ENCODE data around the gene SLC34A3.

Gene SLC34A3

GRCh38 chr9:137271696-137272076 is 41.0 kb downstream of the SLC34A3 start:
- Histone ChIP-seq H3K4me2 (ENCODE audit: low read depth, low read length) (no peak overlapping the region), H3K79me2 (ENCODE audit: low read length) (0 out of 2 replicates have a peak, but pooled peaks cover 5% of the 10 kb centered on the region), H3K9me2 (replicated peaks; ENCODE audit: insufficient read depth, low read length) (no peaks in the 10 kb centered on the region), H3K4me1 (ENCODE audit: low read length) (peaks cover 20% of the 10 kb centered on the region), H3K9ac (ENCODE audit: low read length) (no peak overlapping the region), H4K20me1 (ENCODE audit: insufficient read depth, low read length) (no peaks in the 10 kb centered on the region), H2AFZ (ENCODE audit: low read length) (no peak overlapping the region), H3K27ac (ENCODE audit: low read length) (no peak overlapping the region), H3K27me3 (replicated peaks; ENCODE audit: insufficient read depth, low read length) (no peaks in the 10 kb centered on the region), H3K36me3 (replicated peaks; ENCODE audit: insufficient read depth, low read length) (no peaks in the 10 kb centered on the region), H3K9me3 (replicated peaks; ENCODE audit: insufficient read depth, low read length) (no peaks in the 10 kb centered on the region), H3K4me3 (ENCODE audit: low read length) (no peak overlapping the region), H3F3A (ENCODE audit: insufficient read depth, low read length) (peaks cover 8% of the 10 kb centered on the region; the same call in 1 of the 2 replicates)
- TF ChIP-seq EZH2 (optimal IDR thresholded peaks at IDR 0.05; ENCODE audit: low read depth, low read length) (no peak), EZH2phosphoT487 (IDR thresholded peaks at IDR 0.05; ENCODE audit: low read length) (no peak)
- TF ChIP-seq, protein P1, sequence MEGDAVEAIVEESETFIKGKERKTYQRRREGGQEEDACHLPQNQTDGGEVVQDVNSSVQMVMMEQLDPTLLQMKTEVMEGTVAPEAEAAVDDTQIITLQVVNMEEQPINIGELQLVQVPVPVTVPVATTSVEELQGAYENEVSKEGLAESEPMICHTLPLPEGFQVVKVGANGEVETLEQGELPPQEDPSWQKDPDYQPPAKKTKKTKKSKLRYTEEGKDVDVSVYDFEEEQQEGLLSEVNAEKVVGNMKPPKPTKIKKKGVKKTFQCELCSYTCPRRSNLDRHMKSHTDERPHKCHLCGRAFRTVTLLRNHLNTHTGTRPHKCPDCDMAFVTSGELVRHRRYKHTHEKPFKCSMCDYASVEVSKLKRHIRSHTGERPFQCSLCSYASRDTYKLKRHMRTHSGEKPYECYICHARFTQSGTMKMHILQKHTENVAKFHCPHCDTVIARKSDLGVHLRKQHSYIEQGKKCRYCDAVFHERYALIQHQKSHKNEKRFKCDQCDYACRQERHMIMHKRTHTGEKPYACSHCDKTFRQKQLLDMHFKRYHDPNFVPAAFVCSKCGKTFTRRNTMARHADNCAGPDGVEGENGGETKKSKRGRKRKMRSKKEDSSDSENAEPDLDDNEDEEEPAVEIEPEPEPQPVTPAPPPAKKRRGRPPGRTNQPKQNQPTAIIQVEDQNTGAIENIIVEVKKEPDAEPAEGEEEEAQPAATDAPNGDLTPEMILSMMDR (IDR thresholded peaks at IDR 0.05; ENCODE audit: low read length): no peak
- no peak for DNase-seq

DNA sequence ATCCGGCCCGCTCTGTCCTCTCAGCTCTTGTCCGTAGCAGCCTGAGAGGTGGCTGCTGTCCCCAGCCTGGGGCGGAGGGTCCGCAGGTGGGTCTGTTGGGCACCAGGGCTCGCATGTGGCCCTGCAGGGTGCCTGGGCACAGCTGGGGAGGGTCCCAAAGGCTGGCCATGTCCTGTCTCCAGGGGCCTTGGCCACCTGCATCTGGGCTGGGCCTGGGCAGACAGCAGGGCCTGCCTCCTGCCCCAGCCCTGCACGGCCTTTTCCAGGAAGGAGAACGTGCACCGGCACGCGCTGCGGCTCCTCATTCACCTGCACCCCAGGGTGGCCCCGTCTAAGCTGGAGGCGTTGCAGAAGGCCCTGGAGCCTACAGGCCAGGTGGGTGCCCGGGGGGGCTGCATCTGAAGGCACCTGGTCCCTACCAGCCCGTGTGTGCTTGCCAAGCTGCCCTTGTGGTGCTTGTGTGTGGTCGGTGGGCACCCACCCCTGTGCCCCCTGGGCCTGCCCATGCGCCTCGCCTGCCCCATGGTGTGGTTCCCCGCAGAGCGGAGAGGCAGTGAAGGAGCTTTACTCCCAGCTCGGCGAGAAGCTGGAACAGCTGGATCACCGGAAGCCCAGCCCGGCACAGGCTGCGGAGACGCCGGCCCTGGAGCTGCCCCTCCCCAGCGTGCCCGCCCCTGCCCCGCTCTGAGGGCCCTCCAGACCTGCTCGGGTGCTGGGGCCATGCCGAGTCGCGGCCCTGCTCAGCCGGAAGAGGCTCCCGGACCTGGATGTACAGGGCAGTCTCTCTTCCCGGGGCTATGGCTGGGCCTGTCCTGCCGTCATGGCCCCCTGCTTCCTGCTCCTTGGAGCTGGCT is 41.8 kb downstream of the SLC34A3 start:
- no peaks in the 10 kb centered on the region for H3K9me2 ChIP-seq (replicated peaks; ENCODE audit: insufficient read depth, low read length)
- 0 out of 2 replicates have a peak, but pooled peaks cover 5% of the 10 kb centered on the region for H3K79me2 ChIP-seq (ENCODE audit: low read length)
- H3K27me3 ChIP-seq (replicated peaks; ENCODE audit: insufficient read depth, low read length): no peaks in the 10 kb centered on the region
- no peak overlapping the region for H3K4me3 ChIP-seq (ENCODE audit: low read length)
- H3K4me2 ChIP-seq (ENCODE audit: low read depth, low read length): no peak overlapping the region
- H4K20me1 ChIP-seq (ENCODE audit: insufficient read depth, low read length): no peaks in the 10 kb centered on the region
- H3K4me1 ChIP-seq (ENCODE audit: low read length): peaks cover 23% of the 10 kb centered on the region
- TF ChIP-seq EZH2phosphoT487 (IDR thresholded peaks at IDR 0.05; ENCODE audit: low read length) (no peak), EZH2 (optimal IDR thresholded peaks at IDR 0.05; ENCODE audit: low read depth, low read length) (no peak)
- TF ChIP-seq, protein P1 (IDR thresholded peaks at IDR 0.05; ENCODE audit: low read length): no peak
- peaks cover 8% of the 10 kb centered on the region; the same call in 1 of the 2 replicates for H3F3A ChIP-seq (ENCODE audit: insufficient read depth, low read length)
- no peak overlapping the region for H3K9ac ChIP-seq (ENCODE audit: low read length)
- no peak overlapping the region for H2AFZ ChIP-seq (ENCODE audit: low read length)
- no peaks in the 10 kb centered on the region for H3K9me3 ChIP-seq (replicated peaks; ENCODE audit: insufficient read depth, low read length)
- no peak overlapping the region for H3K27ac ChIP-seq (ENCODE audit: low read length)
- no peak for DNase-seq
- no peaks in the 10 kb centered on the region for H3K36me3 ChIP-seq (replicated peaks; ENCODE audit: insufficient read depth, low read length)

- Histone ChIP-seq H3F3A (ENCODE audit: insufficient read depth, low read length) (peaks cover 8% of the 10 kb centered on the region; the same call in 1 of the 2 replicates), H3K4me2 (ENCODE audit: low read depth, low read length) (no peak overlapping the region), H3K9me2 (replicated peaks; ENCODE audit: insufficient read depth, low read length) (no peaks in the 10 kb centered on the region), H3K79me2 (ENCODE audit: low read length) (peaks cover 10% of the 10 kb centered on the region; the same call in 1 of the 2 replicates), H3K9ac (ENCODE audit: low read length) (no peak overlapping the region), H3K27me3 (replicated peaks; ENCODE audit: insufficient read depth, low read length) (no peaks in the 10 kb centered on the region), H3K27ac (ENCODE audit: low read length) (no peak overlapping the region), H3K4me1 (ENCODE audit: low read length) (peaks cover 19% of the 10 kb centered on the region), H3K36me3 (replicated peaks; ENCODE audit: insufficient read depth, low read length) (no peaks in the 10 kb centered on the region), H2AFZ (ENCODE audit: low read length) (no peak overlapping the region), H3K4me3 (ENCODE audit: low read length) (no peak overlapping the region), H4K20me1 (ENCODE audit: insufficient read depth, low read length) (no peaks in the 10 kb centered on the region), H3K9me3 (replicated peaks; ENCODE audit: insufficient read depth, low read length) (no peaks in the 10 kb centered on the region)
- TF ChIP-seq EZH2 (optimal IDR thresholded peaks at IDR 0.05; ENCODE audit: low read depth, low read length) (no peak), EZH2phosphoT487 (IDR thresholded peaks at IDR 0.05; ENCODE audit: low read length) (no peak)
- TF ChIP-seq, protein P1 (IDR thresholded peaks at IDR 0.05; ENCODE audit: low read length): no peak
- DNase-seq: no peak
Measured at GRCh38 chr9:137273095-137273490, 42.4 kb downstream of the SLC34A3 start.

All from MM.1S (cell line).